A549 (cell line): ENCODE measurements around the gene RBPJ. TPM values are rescaled to one million over a fixed set of nuclear protein-coding genes. Genes with fewer than 3 reads are reported as not detected.

Source experiments
- ATAC-seq, 2 experiments: fragments of 200-7000 bp in 1 of 2; fragments of >200 bp in 1 of 2; cut with Nextera tagmentation in 1 of 2; cut with Tn5 transposase in 1 of 2; 3 replicates each; pipeline versions ENCODE4 v1.8.0 to v1.9.1; 2018 to 2020; ENCODE audit warnings: mild to moderate bottlenecking in 1 of 2, moderate library complexity in 1 of 2
- CTCF ChIA-PET: fragments of 300-600 bp; sonication (Branson Sonifier 250); formaldehyde crosslinking; extraction: SDS; loops from one replicate; lab custom pipeline; 2021; ENCODE audit warnings: antibody characterized with exemption, inconsistent platforms; lab: Yijun Ruan, JAX
- POLR2A ChIA-PET: fragments of 350-600 bp; formaldehyde crosslinking; extraction: SDS; loops from one replicate; lab custom pipeline; 2021; ENCODE audit warnings: antibody characterized with exemption, inconsistent platforms; lab: Yijun Ruan, JAX
- DNase-seq, 2 experiments: peaks; one replicate each; pipeline versions ENCODE4 v3.0.0 to v3.0.0-alpha.2; 2011 to 2016; ENCODE audit warnings: low read depth in 1 of 2, low spot score in 1 of 2
- FAIRE-seq: peaks from 2 replicates; lab custom pipeline; 2011; peaks lifted over from hg19 to GRCh38; lab: Jason Lieb, UNC
- H3K27ac ChIP-seq, 2 experiments: fragments of >200 bp; sonication (Bioruptor Twin); formaldehyde crosslinking; 3 replicates each; pipeline ENCODE4 v1.5.1; 2016 to 2017
- H3K4me1 ChIP-seq: fragments of >200 bp; sonication (Bioruptor Twin); formaldehyde crosslinking; 3 replicates; pipeline ENCODE4 v1.6.1; 2016
- H3K4me2 ChIP-seq: fragments of >200 bp; sonication (Bioruptor Twin); formaldehyde crosslinking; 3 replicates; pipeline ENCODE4 v1.6.1; 2016
- H3K4me3 ChIP-seq: fragments of >200 bp; sonication (Bioruptor Twin); formaldehyde crosslinking; 3 replicates; pipeline ENCODE4 v1.5.1; 2016
- H3K9me3 ChIP-seq: fragments of >200 bp; sonication (Bioruptor Twin); formaldehyde crosslinking; 3 replicates; pipeline ENCODE4 v1.6.1; 2016
- CEBPB ChIP-seq, 2 experiments: fragments of >200 bp in 1 of 2; sonication (Bioruptor Twin) in 1 of 2; formaldehyde crosslinking in 1 of 2; IDR thresholded peaks; 2 replicates each; pipeline ENCODE4 v1.6.1; 2012 to 2016
- CHD4 ChIP-seq: fragments of 200-600 bp; sonication (generic); IDR thresholded peaks from 2 replicates; pipeline ENCODE4 v1.6.1; 2016; ENCODE audit warnings: antibody characterized with exemption, mild to moderate bottlenecking, borderline replicate concordance
- EHMT2 ChIP-seq: fragments of 200-600 bp; sonication (generic); IDR thresholded peaks from 2 replicates; pipeline ENCODE4 v1.6.1; 2016; ENCODE audit warnings: antibody characterized with exemption, low read depth, mild to moderate bottlenecking, moderate library complexity
- GATA3 ChIP-seq: IDR thresholded peaks from 2 replicates; pipeline ENCODE4 v1.6.1; 2012; ENCODE audit warnings: borderline replicate concordance
- HDAC2 ChIP-seq: fragments of 200-600 bp; sonication (generic); IDR thresholded peaks from 2 replicates; pipeline ENCODE4 v1.6.1; 2016
- HOXA7 ChIP-seq: fragments of 250-450 bp; sonication (Bioruptor Pico); IDR thresholded peaks from 2 replicates; pipeline ENCODE4 v1.5.0; 2020; ENCODE audit warnings: mild to moderate bottlenecking, moderate library complexity
- HOXB13 ChIP-seq: fragments of 250-450 bp; sonication (Bioruptor Pico); IDR thresholded peaks from 2 replicates; pipeline ENCODE4 v1.5.0; 2020; ENCODE audit warnings: low read depth, mild to moderate bottlenecking, moderate library complexity
- JUN ChIP-seq, 2 experiments: fragments of >200 bp; sonication (Bioruptor Twin); formaldehyde crosslinking; IDR thresholded peaks; 2 replicates in 1 of 2; 3 replicates in 1 of 2; pipeline ENCODE4 v1.6.1; 2016 to 2017
- MAZ ChIP-seq: fragments of 150-350 bp; IDR thresholded peaks from 2 replicates; pipeline ENCODE4 v1.6.1; 2014; ENCODE audit warnings: antibody characterized with exemption, low read depth, low read length, borderline replicate concordance
- POLR2A ChIP-seq: IDR thresholded peaks from 2 replicates; pipeline ENCODE4 v1.6.1; 2012; ENCODE audit warnings: mild to moderate bottlenecking, low read length
- POLR2AphosphoS2 ChIP-seq: conservative IDR thresholded peaks from 2 replicates; pipeline ENCODE4 v1.6.1; 2012; ENCODE audit warnings: low read length, improper control_type of control experiment, inconsistent platforms
- RAD21 ChIP-seq, 2 experiments: fragments of >200 bp in 1 of 2; sonication (Bioruptor Twin) in 1 of 2; formaldehyde crosslinking in 1 of 2; IDR thresholded peaks in 1 of 2; conservative IDR thresholded peaks in 1 of 2; 2 replicates in 1 of 2; 3 replicates in 1 of 2; pipeline ENCODE4 v1.6.1; 2012 to 2018; ENCODE audit warnings: inconsistent platforms in 1 of 2
- RARB ChIP-seq: fragments of 250-450 bp; sonication (Bioruptor Pico); IDR thresholded peaks from 2 replicates; pipeline ENCODE4 v1.8.0; 2021; ENCODE audit warnings: mild to moderate bottlenecking, moderate library complexity
- RCOR1 ChIP-seq: fragments of 150-350 bp; IDR thresholded peaks from 2 replicates; pipeline ENCODE4 v1.6.1; 2014; ENCODE audit warnings: antibody characterized with exemption, low read length, low read depth
- TFCP2L1 ChIP-seq: fragments of 250-450 bp; sonication (Bioruptor Pico); IDR thresholded peaks from 2 replicates; pipeline ENCODE4 v1.5.0; 2021; ENCODE audit warnings: mild to moderate bottlenecking
- TP53 ChIP-seq: fragments of 250-450 bp; sonication (Bioruptor Pico); IDR thresholded peaks from 2 replicates; pipeline ENCODE4 v1.5.0; 2021; ENCODE audit warnings: mild to moderate bottlenecking, moderate library complexity
- ZSCAN20 ChIP-seq: fragments of 250-450 bp; sonication (Bioruptor Pico); IDR thresholded peaks from 2 replicates; pipeline ENCODE4 v1.8.0; 2022; ENCODE audit warnings: mild to moderate bottlenecking, moderate library complexity
- WGBS: methylation state at CpG from one replicate; pipeline ENCODE4 v1.1.6; 2017; ENCODE audit errors: missing lambda C conversion rate; 5-methylcytosine and 5-hydroxymethylcytosine counted together
- polyA plus RNA-seq, 4 experiments: library from polyadenylated mRNA; depleted of rRNA in 3 of 4; stranded (reverse); fragments of >200 nt; fragmentation: RNase III in 1 of 4; extraction: RNeasy Plus Mini Kit Qiagen cat#74134 plus additional on column Dnase treatment in 1 of 4; gene quantifications; 2 replicates in 3 of 4; 3 replicates in 1 of 4; pipeline ENCODE4 v1.2.3, GENCODE V29; 2011 to 2017
- TF ChIP-seq, protein P1 (sequence below): IDR thresholded peaks from 2 replicates; pipeline ENCODE4 v1.6.1; 2012
- TF ChIP-seq, protein P2 (sequence below): fragments of 150-350 bp; IDR thresholded peaks from 2 replicates; pipeline ENCODE4 v1.6.1; 2014; ENCODE audit warnings: low read depth, mild to moderate bottlenecking, low read length
- TF ChIP-seq, protein P3 (sequence below): IDR thresholded peaks from 2 replicates; pipeline ENCODE4 v1.6.1; 2012; ENCODE audit warnings: low read depth, borderline replicate concordance
- TF ChIP-seq, protein P4 (sequence below): fragments of 200-600 bp; sonication (generic); IDR thresholded peaks from 2 replicates; pipeline ENCODE4 v1.6.1; 2016; ENCODE audit warnings: antibody characterized with exemption, mild to moderate bottlenecking, moderate library complexity
- TF ChIP-seq, protein P5 (sequence below): fragments of >200 bp; sonication (Bioruptor Twin); formaldehyde crosslinking; IDR thresholded peaks from 3 replicates; pipeline ENCODE4 v1.5.1; 2016

RBPJ gene
- polyA plus RNA-seq, 2 of the 4 experiments (the other 2 are of a cell fraction), result 16.5 to 37.1 TPM

DNA sequence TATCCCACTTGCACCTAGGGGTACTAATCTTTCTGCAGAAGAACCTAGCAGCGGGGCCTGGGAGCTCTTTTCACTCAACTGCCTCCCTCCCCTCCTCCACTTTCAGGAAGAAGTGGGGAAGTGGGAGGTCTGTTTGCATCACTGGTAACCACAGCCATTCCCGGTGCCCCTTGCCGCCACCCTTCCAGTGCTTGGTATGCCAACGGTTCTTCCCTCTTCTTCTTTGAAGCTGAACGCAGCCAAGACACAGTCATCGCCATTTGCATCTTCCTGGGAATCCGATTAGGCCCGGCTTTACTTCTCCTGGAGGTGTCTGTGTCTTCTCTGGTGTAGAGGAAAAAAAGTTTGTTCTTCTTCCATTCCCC is 47.2 kb upstream of the RBPJ start:
- Histone ChIP-seq H3K4me1 (no peaks in the 10 kb centered on the region), H3K4me3 (no peak overlapping the region), H3K9me3 (no peaks in the 10 kb centered on the region), H3K4me2 (no peak overlapping the region), H3K27ac (no peak overlapping the region)
- no peak for ATAC-seq
- CTCF ChIA-PET, result no interaction called here
- 68% methylated on average over 8 of the region's 8 CpGs for WGBS
- TF ChIP-seq POLR2AphosphoS2 (no peak), CEBPB (IDR thresholded peaks at IDR 0.05) (no peak), RAD21 (conservative IDR thresholded peaks at IDR 0.05 in 1 of 2, IDR thresholded peaks at IDR 0.05 in 1 of 2) (no peak), EHMT2 (no peak), CHD4 (no peak), MAZ (no peak), RCOR1 (no peak), RARB (CRISPR knock-in tag) (no peak), POLR2A (no peak), HDAC2 (no peak), HOXA7 (CRISPR knock-in tag) (no peak), ZSCAN20 (CRISPR knock-in tag) (no peak), JUN (IDR thresholded peaks at IDR 0.05) (no peak), HOXB13 (no peak), TP53 (CRISPR knock-in tag) (no peak)
- TF ChIP-seq, protein P1, sequence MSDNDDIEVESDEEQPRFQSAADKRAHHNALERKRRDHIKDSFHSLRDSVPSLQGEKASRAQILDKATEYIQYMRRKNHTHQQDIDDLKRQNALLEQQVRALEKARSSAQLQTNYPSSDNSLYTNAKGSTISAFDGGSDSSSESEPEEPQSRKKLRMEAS, result no peak
- TF ChIP-seq, protein P2, sequence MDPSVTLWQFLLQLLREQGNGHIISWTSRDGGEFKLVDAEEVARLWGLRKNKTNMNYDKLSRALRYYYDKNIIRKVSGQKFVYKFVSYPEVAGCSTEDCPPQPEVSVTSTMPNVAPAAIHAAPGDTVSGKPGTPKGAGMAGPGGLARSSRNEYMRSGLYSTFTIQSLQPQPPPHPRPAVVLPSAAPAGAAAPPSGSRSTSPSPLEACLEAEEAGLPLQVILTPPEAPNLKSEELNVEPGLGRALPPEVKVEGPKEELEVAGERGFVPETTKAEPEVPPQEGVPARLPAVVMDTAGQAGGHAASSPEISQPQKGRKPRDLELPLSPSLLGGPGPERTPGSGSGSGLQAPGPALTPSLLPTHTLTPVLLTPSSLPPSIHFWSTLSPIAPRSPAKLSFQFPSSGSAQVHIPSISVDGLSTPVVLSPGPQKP, result no peak
- no peak for FAIRE-seq
- POLR2A ChIA-PET, result no interaction called here
- no peak for DNase-seq

DNA sequence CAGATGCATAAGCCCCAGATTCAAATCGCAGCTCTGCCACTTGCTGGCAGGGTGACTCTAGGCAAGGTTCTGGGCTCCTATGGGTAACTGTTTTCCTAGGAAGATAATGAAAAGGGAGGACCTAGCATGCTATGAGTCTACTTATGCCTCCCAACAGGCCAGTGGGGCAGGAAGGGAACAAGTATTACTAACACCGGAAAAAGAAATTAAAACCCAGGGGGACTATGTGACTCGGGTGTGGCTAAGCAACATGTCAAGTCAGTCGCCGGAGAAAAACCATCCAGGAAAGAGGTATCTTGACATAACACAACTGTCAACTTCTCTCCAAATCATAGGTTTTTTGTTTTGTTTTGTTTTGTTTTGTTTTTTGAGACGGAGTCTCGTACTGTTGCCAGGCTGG is 45.5 kb upstream of the RBPJ start:
- FAIRE-seq (no peak), DNase-seq (no peak), ATAC-seq (no peak)
- H3K4me3 ChIP-seq, result no peak overlapping the region
- TF ChIP-seq TFCP2L1 (CRISPR knock-in tag), result no peak
- no peaks in the 10 kb centered on the region for H3K4me1 ChIP-seq
- no peaks in the 10 kb centered on the region for H3K9me3 ChIP-seq
- 89% methylated on average over 7 of the region's 7 CpGs for WGBS
- H3K4me2 ChIP-seq, result no peak overlapping the region
- POLR2A ChIA-PET, result no interaction called here
- H3K27ac ChIP-seq, result no peak overlapping the region
- CTCF ChIA-PET, result no interaction called here

DNA sequence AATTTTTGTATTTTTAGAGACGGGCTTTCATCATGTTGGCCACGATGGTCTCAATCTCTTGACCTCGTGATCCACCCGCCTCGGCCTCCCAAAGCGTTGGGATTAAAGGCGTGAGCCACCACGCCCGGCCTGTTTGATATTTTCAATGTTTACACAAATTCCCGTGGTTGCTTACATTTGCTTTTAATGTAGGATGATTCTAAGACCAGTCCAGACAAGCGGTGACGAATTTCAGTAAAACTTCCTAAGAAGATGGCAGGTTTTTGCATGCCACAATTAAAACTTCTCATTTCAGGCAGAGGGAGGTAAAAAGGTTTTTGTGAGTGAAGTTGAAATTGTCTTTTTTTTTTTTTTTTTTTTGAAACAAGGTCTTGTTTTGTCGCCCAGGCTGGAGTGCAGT is 41.4 kb upstream of the RBPJ start:
- no peaks in the 10 kb centered on the region for H3K9me3 ChIP-seq
- FAIRE-seq (no peak), ATAC-seq (no peak), DNase-seq (no peak)
- H3K4me2 ChIP-seq, result no peak overlapping the region
- TF ChIP-seq ZSCAN20 (CRISPR knock-in tag), result no peak
- TF ChIP-seq, protein P3, sequence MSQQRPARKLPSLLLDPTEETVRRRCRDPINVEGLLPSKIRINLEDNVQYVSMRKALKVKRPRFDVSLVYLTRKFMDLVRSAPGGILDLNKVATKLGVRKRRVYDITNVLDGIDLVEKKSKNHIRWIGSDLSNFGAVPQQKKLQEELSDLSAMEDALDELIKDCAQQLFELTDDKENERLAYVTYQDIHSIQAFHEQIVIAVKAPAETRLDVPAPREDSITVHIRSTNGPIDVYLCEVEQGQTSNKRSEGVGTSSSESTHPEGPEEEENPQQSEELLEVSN, result no peak
- no peak for TF ChIP-seq POLR2A
- no peak for TF ChIP-seq GATA3
- TF ChIP-seq, protein P4, sequence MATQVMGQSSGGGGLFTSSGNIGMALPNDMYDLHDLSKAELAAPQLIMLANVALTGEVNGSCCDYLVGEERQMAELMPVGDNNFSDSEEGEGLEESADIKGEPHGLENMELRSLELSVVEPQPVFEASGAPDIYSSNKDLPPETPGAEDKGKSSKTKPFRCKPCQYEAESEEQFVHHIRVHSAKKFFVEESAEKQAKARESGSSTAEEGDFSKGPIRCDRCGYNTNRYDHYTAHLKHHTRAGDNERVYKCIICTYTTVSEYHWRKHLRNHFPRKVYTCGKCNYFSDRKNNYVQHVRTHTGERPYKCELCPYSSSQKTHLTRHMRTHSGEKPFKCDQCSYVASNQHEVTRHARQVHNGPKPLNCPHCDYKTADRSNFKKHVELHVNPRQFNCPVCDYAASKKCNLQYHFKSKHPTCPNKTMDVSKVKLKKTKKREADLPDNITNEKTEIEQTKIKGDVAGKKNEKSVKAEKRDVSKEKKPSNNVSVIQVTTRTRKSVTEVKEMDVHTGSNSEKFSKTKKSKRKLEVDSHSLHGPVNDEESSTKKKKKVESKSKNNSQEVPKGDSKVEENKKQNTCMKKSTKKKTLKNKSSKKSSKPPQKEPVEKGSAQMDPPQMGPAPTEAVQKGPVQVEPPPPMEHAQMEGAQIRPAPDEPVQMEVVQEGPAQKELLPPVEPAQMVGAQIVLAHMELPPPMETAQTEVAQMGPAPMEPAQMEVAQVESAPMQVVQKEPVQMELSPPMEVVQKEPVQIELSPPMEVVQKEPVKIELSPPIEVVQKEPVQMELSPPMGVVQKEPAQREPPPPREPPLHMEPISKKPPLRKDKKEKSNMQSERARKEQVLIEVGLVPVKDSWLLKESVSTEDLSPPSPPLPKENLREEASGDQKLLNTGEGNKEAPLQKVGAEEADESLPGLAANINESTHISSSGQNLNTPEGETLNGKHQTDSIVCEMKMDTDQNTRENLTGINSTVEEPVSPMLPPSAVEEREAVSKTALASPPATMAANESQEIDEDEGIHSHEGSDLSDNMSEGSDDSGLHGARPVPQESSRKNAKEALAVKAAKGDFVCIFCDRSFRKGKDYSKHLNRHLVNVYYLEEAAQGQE, result no peak
- TF ChIP-seq, protein P5, sequence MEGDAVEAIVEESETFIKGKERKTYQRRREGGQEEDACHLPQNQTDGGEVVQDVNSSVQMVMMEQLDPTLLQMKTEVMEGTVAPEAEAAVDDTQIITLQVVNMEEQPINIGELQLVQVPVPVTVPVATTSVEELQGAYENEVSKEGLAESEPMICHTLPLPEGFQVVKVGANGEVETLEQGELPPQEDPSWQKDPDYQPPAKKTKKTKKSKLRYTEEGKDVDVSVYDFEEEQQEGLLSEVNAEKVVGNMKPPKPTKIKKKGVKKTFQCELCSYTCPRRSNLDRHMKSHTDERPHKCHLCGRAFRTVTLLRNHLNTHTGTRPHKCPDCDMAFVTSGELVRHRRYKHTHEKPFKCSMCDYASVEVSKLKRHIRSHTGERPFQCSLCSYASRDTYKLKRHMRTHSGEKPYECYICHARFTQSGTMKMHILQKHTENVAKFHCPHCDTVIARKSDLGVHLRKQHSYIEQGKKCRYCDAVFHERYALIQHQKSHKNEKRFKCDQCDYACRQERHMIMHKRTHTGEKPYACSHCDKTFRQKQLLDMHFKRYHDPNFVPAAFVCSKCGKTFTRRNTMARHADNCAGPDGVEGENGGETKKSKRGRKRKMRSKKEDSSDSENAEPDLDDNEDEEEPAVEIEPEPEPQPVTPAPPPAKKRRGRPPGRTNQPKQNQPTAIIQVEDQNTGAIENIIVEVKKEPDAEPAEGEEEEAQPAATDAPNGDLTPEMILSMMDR, result no peak
- TF ChIP-seq CEBPB (IDR thresholded peaks at IDR 0.05), result no peak
- no peak for TF ChIP-seq HOXB13
- H3K4me1 ChIP-seq, result no peaks in the 10 kb centered on the region
- 58% methylated on average over 13 of the region's 13 CpGs for WGBS
- ChIA-PET POLR2A (no interaction called here), CTCF (interaction anchor here (0.6 to 1.3 kb wide), 2 partner anchors 14 to 471 kb away, joined by 3 read pairs; no protein-coding TSS in a partner anchor)
- no peak overlapping the region for H3K4me3 ChIP-seq
- H3K27ac ChIP-seq, result no peak overlapping the region
